Liver (tissue), 9 donors: Measurements from ENCODE around the gene KCNA5. TPM values are rescaled to one million over a fixed set of nuclear protein-coding genes. Genes with fewer than 3 reads are reported as not detected.

ENCODE experiments used
- DNase-seq: peaks from one replicate; pipeline ENCODE4 v3.0.0-alpha.2; 2017; ENCODE audit warnings: low spot score
- H3K27ac ChIP-seq, 2 donors: one replicate each; pipeline ENCODE4 v1.7.0; 2013; ENCODE audit warnings: inconsistent platforms in 2 of 2, low read length in 2 of 2, control low read depth in 1 of 2, low read depth in 1 of 2, mild to moderate bottlenecking in 1 of 2
- H3K27me3 ChIP-seq, 4 donors: one replicate each; pipeline versions ENCODE4 v1.6.1 to v1.7.0; 2013; ENCODE audit warnings: low read length in 3 of 4, inconsistent platforms in 1 of 4, mild to moderate bottlenecking in 1 of 4, moderate library complexity in 1 of 4; ENCODE audit not compliant: control insufficient read depth in 4 of 4, insufficient read depth in 4 of 4
- H3K36me3 ChIP-seq, 4 donors: one replicate each; pipeline versions ENCODE4 v1.6.1 to v1.7.0; 2013; ENCODE audit warnings: low read length in 3 of 4, mild to moderate bottlenecking in 3 of 4, low read depth in 1 of 4, moderate library complexity in 1 of 4; ENCODE audit not compliant: control insufficient read depth in 4 of 4, insufficient read depth in 3 of 4
- H3K4me1 ChIP-seq, 4 donors: one replicate each; pipeline versions ENCODE4 v1.6.1 to v1.7.0; 2013; ENCODE audit warnings: low read length in 3 of 4, mild to moderate bottlenecking in 3 of 4, moderate library complexity in 1 of 4; ENCODE audit not compliant: control insufficient read depth in 4 of 4, insufficient read depth in 4 of 4
- H3K4me3 ChIP-seq, 3 donors: one replicate each; pipeline versions ENCODE4 v1.6.1 to v1.7.0; 2013; ENCODE audit warnings: low read length in 3 of 3, control low read depth in 1 of 3, low read depth in 1 of 3, mild to moderate bottlenecking in 1 of 3
- H3K9ac ChIP-seq, 2 donors: one replicate each; pipeline ENCODE4 v1.7.0; 2013; ENCODE audit warnings: low read length in 2 of 2, mild to moderate bottlenecking in 2 of 2, moderate library complexity in 2 of 2, control low read depth in 1 of 2, low read depth in 1 of 2
- H3K9me3 ChIP-seq, 4 donors: one replicate each; pipeline versions ENCODE4 v1.6.1 to v1.7.0; 2013; ENCODE audit warnings: low read length in 3 of 4; ENCODE audit not compliant: control insufficient read depth in 4 of 4
- RXRA ChIP-seq, 2 donors: IDR thresholded peaks; 2 replicates each; pipeline ENCODE4 v1.6.1; 2017 to 2018; ENCODE audit warnings: antibody characterized with exemption in 2 of 2, mild to moderate bottlenecking in 1 of 2
- WGBS: extraction: QIAGEN DNeasy Blood & Tissue Kit; methylation state at CpG from one replicate; pipeline ENCODE4 v1.1.7; 2013; 5-methylcytosine and 5-hydroxymethylcytosine counted together
- polyA plus RNA-seq, 2 donors: library from polyadenylated mRNA; stranded (reverse) in 1 of 2; unstranded in 1 of 2; fragments of 200-250 nt in 1 of 2; fragments of >200 nt in 1 of 2; fragmentation: Nextera tagmentation in 1 of 2; extraction: Ambion mirVana in 1 of 2; gene quantifications; one replicate each; pipeline versions ENCODE4 v1.2.1 to v1.2.3, GENCODE V29; 2013 to 2015
- total RNA-seq, 2 donors: library from RNA; depleted of rRNA; stranded (reverse); fragments of >200 nt; gene quantifications; one replicate each; pipeline ENCODE4 v1.2.3, GENCODE V29; 2014
- donor health status: healthy.
- donor health status: healthy.
- donor health status: healthy.
- donor health status: healthy.
- donor health status: healthy.

The KCNA5 gene
- total and polyA plus RNA-seq, 4 donors = 0.09 to 0.42 (median 0.12) TPM; not detected in 1

DNA sequence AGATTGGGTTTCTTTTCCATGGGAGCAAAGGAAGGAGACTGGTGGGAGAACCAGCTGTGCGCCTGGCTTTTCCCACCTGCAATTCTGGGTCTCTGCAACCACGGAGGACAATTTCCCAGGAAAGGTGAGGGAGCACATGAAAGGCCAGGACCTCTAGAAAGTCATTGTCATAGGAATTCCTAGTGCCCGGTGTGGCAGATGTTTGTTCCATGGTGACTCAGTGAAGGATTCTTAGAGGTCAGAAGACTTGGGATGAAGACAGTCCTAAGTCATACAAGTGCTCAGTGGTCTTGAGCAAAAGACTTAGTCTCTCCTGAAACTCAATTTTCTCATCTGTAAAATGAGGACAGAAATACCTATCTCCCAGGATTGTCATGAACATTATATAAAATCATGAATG, 51.3 kb downstream of the KCNA5 start:
- TF ChIP-seq RXRA (IDR thresholded peaks at IDR 0.05) = no peak

More for the DNA sequence above, 51.3 kb downstream of the KCNA5 start:
- peaks cover 0 to 15% (median 1%) of the 10 kb centered on the region in 4 donors for H3K27me3 ChIP-seq
- H3K27ac ChIP-seq = no peak overlapping the region
- no peak for DNase-seq
- no peaks in the 10 kb centered on the region for H3K36me3 ChIP-seq
- WGBS = 82% methylated on average over 3 of the region's 3 CpGs
- H3K9ac ChIP-seq = no peak overlapping the region
- no peak overlapping the region for H3K4me3 ChIP-seq
- no peaks in the 10 kb centered on the region for H3K4me1 ChIP-seq
- H3K9me3 ChIP-seq = no peaks in the 10 kb centered on the region

Other genes with a start within 250 kb of the KCNA5 start
- not detected for gene KCNA1, start 134.0 kb upstream of the KCNA5 start, total RNA-seq
- not detected for gene KCNA1, start 134.0 kb upstream of the KCNA5 start, polyA plus RNA-seq